HL-60 (cell line): Measurements from ENCODE around the gene PRKAR1B.

Source experiments
- DNase-seq, 2 experiments: peaks; one replicate each; pipeline ENCODE4 v3.0.0-alpha.2; 2010 to 2020; ENCODE audit warnings: low read depth in 1 of 2, low spot score in 1 of 2
- H3K27ac ChIP-seq: fragments of 250-450 bp; sonication (Bioruptor Pico); replicated peaks from 2 replicates; pipeline ENCODE4 v1.5.1; 2020; ENCODE audit warnings: mild to moderate bottlenecking, moderate library complexity
- H3K27me3 ChIP-seq: fragments of 250-450 bp; sonication (Bioruptor Pico); 2 replicates; pipeline ENCODE4 v1.5.1; 2021; ENCODE audit warnings: mild to moderate bottlenecking, moderate library complexity; ENCODE audit not compliant: insufficient read depth, poor library complexity, severe bottlenecking
- H3K4me3 ChIP-seq: replicated peaks from 2 replicates; pipeline ENCODE4 v1.5.1; 2011; ENCODE audit warnings: mild to moderate bottlenecking, control low read depth, low read length; ENCODE audit not compliant: insufficient read depth
- CTCF ChIP-seq: IDR thresholded peaks from one replicate; pipeline ENCODE4 v1.5.1; 2011; ENCODE audit warnings: low read length, control low read depth, inconsistent platforms; ENCODE audit not compliant: insufficient read depth
- GABPA ChIP-seq: IDR thresholded peaks from 2 replicates; pipeline ENCODE4 v1.6.1; 2012; ENCODE audit warnings: low read depth
- POLR2AphosphoS5 ChIP-seq: IDR thresholded peaks from 2 replicates; pipeline ENCODE4 v1.6.1; 2012; ENCODE audit warnings: low read depth
- REST ChIP-seq: IDR thresholded peaks from 2 replicates; pipeline ENCODE4 v1.6.1; 2012; ENCODE audit warnings: low read depth; ENCODE audit not compliant: insufficient replicate concordance
- SPI1 ChIP-seq: IDR thresholded peaks from 2 replicates; pipeline ENCODE4 v1.6.1; 2012; ENCODE audit warnings: low read depth, mild to moderate bottlenecking, borderline replicate concordance

Gene PRKAR1B

GRCh38 chr7:506921-507622 lies 220.0 kb downstream of the PRKAR1B start:
- no peak overlapping the region for H3K4me3 ChIP-seq
- DNase-seq: no peak
- H3K27me3 ChIP-seq: peaks cover 4% of the 10 kb centered on the region
- H3K27ac ChIP-seq: no peak overlapping the region
- TF ChIP-seq CTCF (no peak), GABPA (no peak), POLR2AphosphoS5 (no peak), REST (no peak), SPI1 (no peak)

GRCh38 chr7:506391-506831 lies 220.7 kb downstream of the PRKAR1B start:
- TF ChIP-seq REST (no peak), GABPA (no peak), POLR2AphosphoS5 (no peak), CTCF (no peak), SPI1 (no peak)
- no peak for DNase-seq
- H3K27ac ChIP-seq: no peak overlapping the region
- H3K4me3 ChIP-seq: no peak overlapping the region
- H3K27me3 ChIP-seq: no peaks in the 10 kb centered on the region

- no peak overlapping the region for H3K4me3 ChIP-seq
- no peak for DNase-seq
- H3K27me3 ChIP-seq: no peaks in the 10 kb centered on the region
- H3K27ac ChIP-seq: no peak overlapping the region
- TF ChIP-seq CTCF: no peak
- TF ChIP-seq GABPA: no peak
- TF ChIP-seq POLR2AphosphoS5: no peak
- no peak for TF ChIP-seq SPI1
- no peak for TF ChIP-seq REST
Measured at GRCh38 chr7:505171-505570, 221.9 kb downstream of the PRKAR1B start.
